HFFc6 (cell line): ENCODE data around the gene GDAP1L1. TPM values are rescaled to one million over a fixed set of nuclear protein-coding genes. Genes with fewer than 3 reads are reported as not detected.
"Not testable (repeated sequence)": the region's sequence is repeated elsewhere in the genome, so short reads cannot be mapped to it uniquely, and the experiment has no call there.

ENCODE experiments used
- DNase-seq: peaks from one replicate; pipeline ENCODE4 v3.0.0-alpha.2; 2018
- H3K27ac Mint-ChIP-seq: 2 replicates; pipeline ENCODE4 v1.8.0; 2020; ENCODE audit warnings: mild to moderate bottlenecking, mixed read lengths
- H3K27me3 Mint-ChIP-seq: 2 replicates; pipeline ENCODE4 v1.8.0; 2021; ENCODE audit warnings: mild to moderate bottlenecking, moderate library complexity, mixed read lengths; ENCODE audit not compliant: insufficient read depth
- H3K36me3 Mint-ChIP-seq: 2 replicates; pipeline ENCODE4 v1.8.0; 2021; ENCODE audit warnings: low read depth, mixed read lengths
- H3K4me1 Mint-ChIP-seq: 2 replicates; pipeline ENCODE4 v1.8.0; 2020; ENCODE audit warnings: low read depth, mixed read lengths
- H3K4me3 Mint-ChIP-seq: 2 replicates; pipeline ENCODE4 v1.8.0; 2020; ENCODE audit warnings: mild to moderate bottlenecking, moderate library complexity, mixed read lengths
- H3K9me3 Mint-ChIP-seq: 2 replicates; pipeline ENCODE4 v1.8.0; 2020; ENCODE audit warnings: mild to moderate bottlenecking, mixed read lengths
- CTCF ChIP-seq: fragments of 200-600 bp; sonication (generic); IDR thresholded peaks from 2 replicates; pipeline ENCODE4 v1.5.0; 2021; ENCODE audit warnings: antibody characterized with exemption, mild to moderate bottlenecking
- total RNA-seq, 6 experiments: library from RNA; stranded (reverse); fragmentation: NEBNext Ultra II Directional; extraction: Animal tissue kit (Norgen Biotek cat#: 25700); gene quantifications; 2 replicates in 1 of 6; 3 replicates in 5 of 6; pipeline ENCODE4 v1.2.3, GENCODE V29; 2021

The GDAP1L1 gene
- total RNA-seq, 6 experiments from 2014 or later = not detected

- no peaks in the 10 kb centered on the region for H3K36me3 Mint-ChIP-seq
- TF ChIP-seq CTCF = no peak
- no peak overlapping the region for H3K4me3 Mint-ChIP-seq
- H3K9me3 Mint-ChIP-seq = no peaks in the 10 kb centered on the region
- no peak overlapping the region for H3K27ac Mint-ChIP-seq
- H3K27me3 Mint-ChIP-seq = peaks cover 5% of the 10 kb centered on the region
- H3K4me1 Mint-ChIP-seq = no peaks in the 10 kb centered on the region; the same call in 1 of the 2 replicates
- no peak for DNase-seq
Observed at GRCh38 chr20:44287272-44288097, 40.4 kb downstream of the GDAP1L1 start.

DNA sequence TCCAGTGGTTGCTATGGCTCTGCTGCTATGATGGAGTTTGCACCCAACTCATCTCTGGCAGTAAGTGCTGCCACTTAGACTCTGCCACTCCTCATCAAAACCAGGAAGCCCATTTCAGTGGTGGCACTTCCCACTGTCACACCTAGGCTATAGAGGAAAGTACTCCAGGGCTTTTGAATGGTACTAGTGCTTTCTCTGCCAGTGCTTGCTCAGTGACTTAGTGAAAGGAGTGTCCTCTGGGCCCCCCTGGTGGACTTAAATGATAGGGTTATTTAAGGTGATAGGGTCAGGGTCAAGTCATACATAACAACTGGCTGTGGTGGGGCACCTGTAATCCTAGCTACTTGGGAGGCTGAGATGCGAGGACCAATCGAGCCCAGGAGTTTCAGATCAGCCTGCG, 41.1 kb downstream of the GDAP1L1 start:
- no peaks in the 10 kb centered on the region for H3K36me3 Mint-ChIP-seq
- no peaks in the 10 kb centered on the region; the same call in 1 of the 2 replicates for H3K4me1 Mint-ChIP-seq
- TF ChIP-seq CTCF = no peak
- H3K4me3 Mint-ChIP-seq = no peak overlapping the region
- H3K27ac Mint-ChIP-seq = no peak overlapping the region
- no peak for DNase-seq
- H3K27me3 Mint-ChIP-seq = peaks cover 3% of the 10 kb centered on the region
- H3K9me3 Mint-ChIP-seq = no peaks in the 10 kb centered on the region

GRCh38 chr20:44291754-44292153, 44.6 kb downstream of the GDAP1L1 start:
- TF ChIP-seq CTCF = no peak
- Mint-ChIP-seq H3K9me3 (no peaks in the 10 kb centered on the region), H3K27me3 (peaks cover 3% of the 10 kb centered on the region), H3K4me3 (no peak overlapping the region), H3K4me1 (no peaks in the 10 kb centered on the region), H3K36me3 (no peaks in the 10 kb centered on the region), H3K27ac (no peak overlapping the region)
- no peak for DNase-seq

GRCh38 chr20:44296011-44296410, 48.9 kb downstream of the GDAP1L1 start:
- no peaks in the 10 kb centered on the region for H3K36me3 Mint-ChIP-seq
- no peaks in the 10 kb centered on the region for H3K4me1 Mint-ChIP-seq
- DNase-seq = no peak
- no peak overlapping the region for H3K4me3 Mint-ChIP-seq
- H3K9me3 Mint-ChIP-seq = no peaks in the 10 kb centered on the region
- no peak for TF ChIP-seq CTCF
- H3K27me3 Mint-ChIP-seq = peaks cover 3% of the 10 kb centered on the region; the same call in 1 of the 2 replicates
- H3K27ac Mint-ChIP-seq = no peak overlapping the region

DNA sequence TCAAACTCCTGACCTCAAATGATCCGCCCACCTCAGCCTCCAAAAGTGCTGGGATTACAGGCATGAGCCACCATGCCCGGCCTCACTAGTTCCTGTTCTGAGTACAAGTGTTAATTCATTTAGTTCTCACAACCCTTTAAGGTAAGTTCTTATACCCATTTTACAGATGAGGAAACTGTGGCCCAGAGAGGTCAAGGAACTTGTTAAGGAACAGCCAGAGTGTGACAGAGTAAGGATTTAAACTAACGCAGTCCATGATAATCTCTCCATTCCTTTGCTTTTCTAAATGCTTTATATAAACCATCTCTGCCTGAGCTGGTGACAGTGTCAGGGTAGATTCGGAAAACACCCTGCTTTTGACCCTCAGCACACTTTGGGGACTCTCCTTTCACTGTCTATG, 50.6 kb downstream of the GDAP1L1 start:
- Mint-ChIP-seq H3K4me1 (no peaks in the 10 kb centered on the region), H3K27ac (no peak overlapping the region), H3K4me3 (no peak overlapping the region), H3K9me3 (no peaks in the 10 kb centered on the region), H3K27me3 (peaks cover 2% of the 10 kb centered on the region; the same call in 1 of the 2 replicates), H3K36me3 (no peaks in the 10 kb centered on the region)
- no peak for DNase-seq
- no peak for TF ChIP-seq CTCF

DNA sequence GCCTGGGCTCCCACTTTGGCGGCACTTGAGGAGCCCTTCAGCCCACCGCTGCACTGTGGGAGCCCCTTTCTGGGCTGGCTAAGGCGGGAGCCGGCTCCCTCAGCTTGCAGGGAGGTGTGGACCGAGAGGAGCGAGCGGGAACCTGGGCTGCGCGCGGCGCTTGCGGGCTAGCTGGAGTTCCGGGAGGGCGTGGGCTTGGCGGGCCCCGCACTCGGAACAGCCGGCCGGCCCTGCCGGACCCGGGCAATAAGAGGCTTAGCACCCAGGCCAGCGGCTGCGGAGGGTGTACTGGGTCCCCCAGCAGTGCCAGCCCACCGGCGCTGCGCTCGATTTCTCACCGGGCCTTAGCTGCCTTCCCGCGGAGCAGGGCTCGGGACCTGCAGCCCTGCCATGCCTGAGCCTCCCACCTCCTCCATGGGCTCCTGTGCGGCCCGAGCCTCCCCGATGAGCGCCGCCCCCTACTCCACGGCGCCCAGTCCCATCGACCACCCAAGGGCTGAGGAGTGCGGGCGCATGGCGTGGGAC, 52.0 kb downstream of the GDAP1L1 start:
- DNase-seq, H3K36me3 Mint-ChIP-seq, H3K4me1 Mint-ChIP-seq, H3K9me3 Mint-ChIP-seq, H3K27me3 Mint-ChIP-seq, H3K4me3 Mint-ChIP-seq, H3K27ac Mint-ChIP-seq: not testable (repeated sequence)
